ENCODE data around the gene UST. TPM values are rescaled to one million over a fixed set of nuclear protein-coding genes. Genes with fewer than 3 reads are reported as not detected.

UST gene
- total RNA-seq, 1 donor from 2014 or later, result 23.2 TPM

DNA sequence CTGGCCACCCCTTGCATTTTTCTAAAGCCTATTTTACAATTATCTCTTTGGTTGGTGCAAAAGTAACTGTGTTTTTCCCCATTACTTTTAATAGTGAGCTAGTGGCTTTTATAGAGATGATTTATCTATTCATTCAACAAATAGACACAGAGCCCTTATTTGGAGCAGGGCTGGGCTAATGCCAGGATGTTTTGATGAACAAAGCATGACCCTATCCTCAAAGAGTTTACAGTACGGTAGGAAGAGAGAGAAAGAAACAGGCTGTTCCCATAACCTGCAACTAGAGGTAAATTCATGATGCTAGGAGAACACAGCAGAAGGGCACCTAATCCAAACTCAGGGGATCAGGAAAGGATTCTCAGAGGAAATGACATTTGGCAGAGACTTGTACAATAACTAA lies 37.3 kb upstream of the UST start:
- no peak for DNase-seq (ENCODE audit: low spot score)
- TF ChIP-seq, protein P1, sequence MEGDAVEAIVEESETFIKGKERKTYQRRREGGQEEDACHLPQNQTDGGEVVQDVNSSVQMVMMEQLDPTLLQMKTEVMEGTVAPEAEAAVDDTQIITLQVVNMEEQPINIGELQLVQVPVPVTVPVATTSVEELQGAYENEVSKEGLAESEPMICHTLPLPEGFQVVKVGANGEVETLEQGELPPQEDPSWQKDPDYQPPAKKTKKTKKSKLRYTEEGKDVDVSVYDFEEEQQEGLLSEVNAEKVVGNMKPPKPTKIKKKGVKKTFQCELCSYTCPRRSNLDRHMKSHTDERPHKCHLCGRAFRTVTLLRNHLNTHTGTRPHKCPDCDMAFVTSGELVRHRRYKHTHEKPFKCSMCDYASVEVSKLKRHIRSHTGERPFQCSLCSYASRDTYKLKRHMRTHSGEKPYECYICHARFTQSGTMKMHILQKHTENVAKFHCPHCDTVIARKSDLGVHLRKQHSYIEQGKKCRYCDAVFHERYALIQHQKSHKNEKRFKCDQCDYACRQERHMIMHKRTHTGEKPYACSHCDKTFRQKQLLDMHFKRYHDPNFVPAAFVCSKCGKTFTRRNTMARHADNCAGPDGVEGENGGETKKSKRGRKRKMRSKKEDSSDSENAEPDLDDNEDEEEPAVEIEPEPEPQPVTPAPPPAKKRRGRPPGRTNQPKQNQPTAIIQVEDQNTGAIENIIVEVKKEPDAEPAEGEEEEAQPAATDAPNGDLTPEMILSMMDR (IDR thresholded peaks at IDR 0.05; ENCODE audit: unreplicated experiment), result no peak
- Mint-ChIP-seq H3K9me3 (ENCODE audit: unreplicated experiment) (no peaks in the 10 kb centered on the region), H3K4me1 (ENCODE audit: unreplicated experiment) (no peaks in the 10 kb centered on the region), H3K4me3 (ENCODE audit: unreplicated experiment) (no peak overlapping the region), H3K27me3 (ENCODE audit: unreplicated experiment) (no peaks in the 10 kb centered on the region), H3K36me3 (ENCODE audit: low read depth, unreplicated experiment) (no peaks in the 10 kb centered on the region), H3K27ac (ENCODE audit: unreplicated experiment) (no peak overlapping the region)

DNA sequence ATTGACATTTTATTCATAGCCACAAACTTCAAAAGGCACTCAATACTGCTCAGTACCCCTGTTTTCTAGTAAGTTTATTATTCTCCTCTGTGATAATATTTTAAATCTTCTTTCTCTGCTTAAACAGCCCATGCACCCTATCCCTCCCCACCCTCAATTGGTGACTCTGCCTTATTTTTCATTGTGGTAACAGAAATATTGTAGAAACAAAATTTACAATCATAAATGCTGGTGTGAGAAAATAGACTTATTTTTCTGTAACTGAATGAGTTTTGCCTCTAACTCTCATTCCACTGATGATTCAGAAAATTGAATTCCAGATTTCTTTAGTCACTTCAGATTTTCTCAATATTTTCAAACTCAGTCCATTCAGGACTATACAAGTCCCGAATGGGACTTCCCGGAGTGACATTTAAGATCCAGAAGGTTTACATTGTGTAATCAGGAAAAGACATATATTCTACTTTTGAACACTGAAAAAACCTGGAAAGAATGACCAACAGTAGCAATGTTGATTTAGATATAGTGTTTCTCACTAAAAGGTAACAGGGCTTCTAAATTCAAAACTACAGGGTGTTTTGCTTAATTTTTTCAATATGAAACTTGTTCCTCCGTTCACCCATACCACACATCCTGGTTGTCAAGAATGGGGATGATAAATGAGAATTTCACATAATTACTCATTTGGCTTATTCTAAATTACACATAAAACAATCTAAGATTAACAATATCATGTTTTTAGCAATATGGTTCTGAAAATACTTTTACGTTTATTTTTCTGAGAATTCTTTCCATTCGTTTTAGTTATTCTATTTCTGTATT lies 34.8 kb upstream of the UST start:
- Mint-ChIP-seq H3K9me3 (ENCODE audit: unreplicated experiment) (no peaks in the 10 kb centered on the region), H3K4me3 (ENCODE audit: unreplicated experiment) (no peak overlapping the region), H3K36me3 (ENCODE audit: low read depth, unreplicated experiment) (no peaks in the 10 kb centered on the region), H3K27ac (ENCODE audit: unreplicated experiment) (no peak overlapping the region), H3K27me3 (ENCODE audit: unreplicated experiment) (no peaks in the 10 kb centered on the region), H3K4me1 (ENCODE audit: unreplicated experiment) (no peaks in the 10 kb centered on the region)
- DNase-seq (ENCODE audit: low spot score), result no peak
- TF ChIP-seq, protein P1 (IDR thresholded peaks at IDR 0.05; ENCODE audit: unreplicated experiment), result no peak

DNA sequence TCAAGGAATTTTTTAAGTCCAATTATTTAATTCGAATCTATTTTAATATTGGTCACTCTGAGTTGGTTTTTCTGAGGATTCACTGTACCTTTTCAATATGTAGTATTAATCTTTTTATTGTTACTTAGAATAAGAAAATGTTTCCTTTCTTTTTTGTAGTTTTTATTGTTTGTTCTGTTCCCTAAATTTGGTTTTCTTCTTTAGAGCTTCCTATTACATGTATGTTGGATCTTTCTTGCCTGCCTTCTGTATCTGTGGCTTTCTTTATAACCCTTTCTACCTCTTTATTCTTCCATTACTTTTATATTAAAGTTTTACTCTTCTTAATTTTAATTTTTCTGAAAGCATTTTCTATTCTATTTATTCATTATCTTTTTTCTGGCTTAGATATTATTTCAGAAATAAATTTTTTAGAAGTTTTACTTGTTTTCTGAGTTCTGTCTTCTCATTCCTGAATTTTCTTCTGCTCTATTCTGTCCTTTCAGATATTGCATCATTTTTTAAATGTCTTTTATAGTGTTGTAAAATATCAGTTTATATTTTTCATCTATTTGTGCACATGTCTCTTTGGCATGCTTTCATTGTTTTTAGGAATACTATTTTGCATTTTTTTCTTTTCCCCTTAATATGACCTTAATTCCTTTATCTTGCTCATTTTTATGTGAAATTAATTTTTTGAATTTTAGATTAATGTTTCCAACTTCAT lies 33.6 kb upstream of the UST start:
- Mint-ChIP-seq H3K4me3 (ENCODE audit: unreplicated experiment) (no peak overlapping the region), H3K36me3 (ENCODE audit: low read depth, unreplicated experiment) (no peaks in the 10 kb centered on the region), H3K27me3 (ENCODE audit: unreplicated experiment) (no peaks in the 10 kb centered on the region), H3K9me3 (ENCODE audit: unreplicated experiment) (no peaks in the 10 kb centered on the region), H3K4me1 (ENCODE audit: unreplicated experiment) (no peaks in the 10 kb centered on the region), H3K27ac (ENCODE audit: unreplicated experiment) (no peak overlapping the region)
- TF ChIP-seq, protein P1 (IDR thresholded peaks at IDR 0.05; ENCODE audit: unreplicated experiment), result no peak
- DNase-seq (ENCODE audit: low spot score), result no peak

DNA sequence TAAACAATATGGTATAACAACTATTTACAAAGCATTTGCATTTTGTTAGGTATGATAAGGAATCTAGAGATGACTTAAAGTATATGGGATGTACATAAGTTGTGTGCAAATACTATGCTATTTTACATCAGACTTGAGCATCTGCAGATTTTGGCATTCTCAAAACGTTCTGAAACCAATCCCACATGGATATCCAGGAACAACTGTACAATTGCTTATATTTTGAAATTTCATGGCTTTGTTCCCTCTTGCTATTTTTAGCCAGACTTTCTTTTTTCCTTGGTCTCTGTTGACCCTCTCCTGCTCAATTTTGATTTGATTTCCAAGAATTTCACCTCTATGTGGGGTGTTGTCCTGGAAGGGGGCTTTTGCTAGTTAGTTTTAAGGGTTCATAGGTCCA lies 32.9 kb upstream of the UST start:
- TF ChIP-seq, protein P1 (IDR thresholded peaks at IDR 0.05; ENCODE audit: unreplicated experiment), result no peak
- H3K9me3 Mint-ChIP-seq (ENCODE audit: unreplicated experiment), result no peaks in the 10 kb centered on the region
- H3K27ac Mint-ChIP-seq (ENCODE audit: unreplicated experiment), result no peak overlapping the region

DNA sequence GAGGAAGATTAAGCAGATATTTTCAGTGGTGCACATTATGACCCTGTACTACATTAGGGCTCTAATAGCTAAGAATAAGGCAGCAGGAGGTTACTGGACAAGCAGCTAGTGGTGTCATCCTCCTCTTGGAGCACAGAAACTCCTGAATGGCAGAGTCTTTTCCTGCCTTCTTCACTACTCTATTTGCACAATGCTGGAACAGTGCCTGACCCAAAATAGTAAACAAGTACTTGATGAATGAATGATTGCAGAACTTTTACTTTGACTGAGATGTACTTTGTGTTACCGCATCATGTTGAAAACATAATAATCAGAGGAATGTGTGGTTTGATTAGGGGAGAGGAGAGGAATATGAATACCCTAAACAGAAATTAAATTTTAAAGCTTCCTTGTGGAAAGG lies 30.0 kb upstream of the UST start:
- Mint-ChIP-seq H3K27me3 (ENCODE audit: unreplicated experiment) (peaks cover 3% of the 10 kb centered on the region), H3K9me3 (ENCODE audit: unreplicated experiment) (no peaks in the 10 kb centered on the region), H3K4me3 (ENCODE audit: unreplicated experiment) (no peak overlapping the region), H3K4me1 (ENCODE audit: unreplicated experiment) (no peaks in the 10 kb centered on the region), H3K27ac (ENCODE audit: unreplicated experiment) (no peak overlapping the region), H3K36me3 (ENCODE audit: low read depth, unreplicated experiment) (no peaks in the 10 kb centered on the region)
- DNase-seq (ENCODE audit: low spot score), result no peak
- TF ChIP-seq, protein P1 (IDR thresholded peaks at IDR 0.05; ENCODE audit: unreplicated experiment), result no peak

More for the DNA sequence above, 32.9 kb upstream of the UST start:
- Mint-ChIP-seq H3K4me3 (ENCODE audit: unreplicated experiment) (no peak overlapping the region), H3K4me1 (ENCODE audit: unreplicated experiment) (no peaks in the 10 kb centered on the region), H3K36me3 (ENCODE audit: low read depth, unreplicated experiment) (no peaks in the 10 kb centered on the region), H3K27me3 (ENCODE audit: unreplicated experiment) (no peaks in the 10 kb centered on the region)
- DNase-seq (ENCODE audit: low spot score), result no peak
